Measurements from ENCODE around the gene CDC42SE2. TPM values are rescaled to one million over a fixed set of nuclear protein-coding genes. Genes with fewer than 3 reads are reported as not detected.
"Not testable (repeated sequence)": the region's sequence is repeated elsewhere in the genome, so short reads cannot be mapped to it uniquely, and the experiment has no call there.

Gene CDC42SE2
- total and polyA plus RNA-seq, 2 donors from 2014 or later: 24.8 to 90.7 TPM

DNA sequence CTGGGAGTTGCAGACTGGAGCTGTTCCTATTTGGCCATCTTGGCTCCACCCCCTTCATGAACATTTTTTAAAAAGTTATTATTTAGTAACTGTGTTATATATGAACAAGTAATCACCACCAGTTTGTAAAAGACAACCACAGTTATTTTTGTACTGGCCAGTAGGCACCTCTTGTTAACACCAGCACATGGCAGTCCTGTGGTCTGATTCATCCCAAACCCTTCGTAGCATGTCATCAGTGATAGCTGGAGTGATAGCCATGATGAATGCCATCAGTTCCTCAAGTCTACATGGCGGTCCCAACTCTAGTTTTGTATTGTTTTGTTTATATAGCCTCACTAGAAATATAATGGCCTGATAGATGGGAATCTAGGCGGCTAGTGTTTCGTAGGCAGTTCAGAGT lies 74.2 kb downstream of the CDC42SE2 start:
- Histone ChIP-seq H3K4me1 (ENCODE audit: control insufficient read depth in 2 of 3, insufficient read depth in 2 of 3, low read depth in 1 of 3, low read length in 3 of 3) (no peaks in the 10 kb centered on the region), H3K9me3 (ENCODE audit: control insufficient read depth in 2 of 3, insufficient read depth in 1 of 3, low read length in 3 of 3) (no peaks in the 10 kb centered on the region)
- FAIRE-seq: no peak

DNA sequence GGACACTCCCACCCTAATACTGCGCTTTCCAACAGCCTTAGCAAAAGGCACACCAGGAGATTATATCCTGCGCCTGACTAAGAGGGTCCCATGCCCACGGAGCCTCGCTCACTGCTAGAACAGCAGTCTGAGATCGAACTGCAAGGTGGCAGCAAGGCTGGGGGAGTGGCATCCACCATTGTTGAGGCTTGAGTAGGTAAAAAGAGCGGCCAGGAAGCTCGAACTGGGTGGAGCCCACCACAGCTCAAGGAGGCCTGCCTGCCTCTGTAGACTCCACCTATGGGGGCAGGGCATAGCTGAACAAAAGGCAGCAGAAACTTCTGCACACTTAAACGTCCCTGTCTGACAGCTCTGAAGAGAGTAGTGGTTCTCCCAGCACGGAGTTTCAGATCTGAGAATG lies 80.4 kb downstream of the CDC42SE2 start:
- H3K9me3 ChIP-seq (ENCODE audit: control insufficient read depth in 2 of 3, insufficient read depth in 1 of 3, low read length in 3 of 3); DNase-seq; H3K4me3 ChIP-seq (ENCODE audit: low read length in 3 of 3); H3K27me3 ChIP-seq (ENCODE audit: control insufficient read depth, insufficient read depth, low read length); intact Hi-C loops (cut with DNase I); H3K36me3 ChIP-seq (ENCODE audit: control insufficient read depth in 2 of 3, insufficient read depth in 3 of 3, low read length in 3 of 3); H3K4me1 ChIP-seq (ENCODE audit: control insufficient read depth in 2 of 3, insufficient read depth in 2 of 3, low read depth in 1 of 3, low read length in 3 of 3); FAIRE-seq; H3K27ac ChIP-seq (ENCODE audit: low read depth in 2 of 2, low read length in 2 of 2); H3K9ac ChIP-seq (ENCODE audit: low read length in 3 of 3): not testable (repeated sequence)

More for the DNA sequence above, 74.2 kb downstream of the CDC42SE2 start:
- DNase-seq: no peak
- Histone ChIP-seq H3K9ac (ENCODE audit: low read length in 3 of 3) (no peak overlapping the region), H3K4me3 (ENCODE audit: low read length in 3 of 3) (no peak overlapping the region), H3K27ac (ENCODE audit: low read depth in 2 of 2, low read length in 2 of 2) (no peak overlapping the region), H3K27me3 (ENCODE audit: control insufficient read depth, insufficient read depth, low read length) (no peaks in the 10 kb centered on the region), H3K36me3 (ENCODE audit: control insufficient read depth in 2 of 3, insufficient read depth in 3 of 3, low read length in 3 of 3) (no peaks in the 10 kb centered on the region)
- intact Hi-C loops (cut with DNase I): no loop called here
- TF ChIP-seq, protein P1, sequence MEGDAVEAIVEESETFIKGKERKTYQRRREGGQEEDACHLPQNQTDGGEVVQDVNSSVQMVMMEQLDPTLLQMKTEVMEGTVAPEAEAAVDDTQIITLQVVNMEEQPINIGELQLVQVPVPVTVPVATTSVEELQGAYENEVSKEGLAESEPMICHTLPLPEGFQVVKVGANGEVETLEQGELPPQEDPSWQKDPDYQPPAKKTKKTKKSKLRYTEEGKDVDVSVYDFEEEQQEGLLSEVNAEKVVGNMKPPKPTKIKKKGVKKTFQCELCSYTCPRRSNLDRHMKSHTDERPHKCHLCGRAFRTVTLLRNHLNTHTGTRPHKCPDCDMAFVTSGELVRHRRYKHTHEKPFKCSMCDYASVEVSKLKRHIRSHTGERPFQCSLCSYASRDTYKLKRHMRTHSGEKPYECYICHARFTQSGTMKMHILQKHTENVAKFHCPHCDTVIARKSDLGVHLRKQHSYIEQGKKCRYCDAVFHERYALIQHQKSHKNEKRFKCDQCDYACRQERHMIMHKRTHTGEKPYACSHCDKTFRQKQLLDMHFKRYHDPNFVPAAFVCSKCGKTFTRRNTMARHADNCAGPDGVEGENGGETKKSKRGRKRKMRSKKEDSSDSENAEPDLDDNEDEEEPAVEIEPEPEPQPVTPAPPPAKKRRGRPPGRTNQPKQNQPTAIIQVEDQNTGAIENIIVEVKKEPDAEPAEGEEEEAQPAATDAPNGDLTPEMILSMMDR (IDR thresholded peaks at IDR 0.05; ENCODE audit: borderline replicate concordance, extremely low read depth, insufficient read depth): no peak

DNA sequence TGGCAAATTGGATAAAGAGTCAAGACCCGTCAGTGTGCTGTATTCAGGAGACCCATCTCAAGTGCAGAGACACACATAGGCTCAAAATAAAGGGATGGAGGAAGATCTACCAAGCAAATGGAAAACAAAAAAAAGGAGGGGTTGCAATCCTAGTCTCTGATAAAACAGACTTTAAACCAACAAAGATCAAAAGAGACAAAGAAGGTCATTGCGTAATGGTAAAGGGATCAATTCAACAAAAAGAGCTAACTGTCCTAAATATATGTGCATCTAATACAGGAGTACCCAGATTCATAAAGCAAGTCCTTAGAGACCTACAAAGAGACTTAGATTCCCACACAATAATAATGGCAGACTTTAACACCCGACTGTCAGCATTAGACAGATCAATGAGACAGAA lies 82.4 kb downstream of the CDC42SE2 start:
- FAIRE-seq; intact Hi-C loops (cut with DNase I): not testable (repeated sequence)

DNA sequence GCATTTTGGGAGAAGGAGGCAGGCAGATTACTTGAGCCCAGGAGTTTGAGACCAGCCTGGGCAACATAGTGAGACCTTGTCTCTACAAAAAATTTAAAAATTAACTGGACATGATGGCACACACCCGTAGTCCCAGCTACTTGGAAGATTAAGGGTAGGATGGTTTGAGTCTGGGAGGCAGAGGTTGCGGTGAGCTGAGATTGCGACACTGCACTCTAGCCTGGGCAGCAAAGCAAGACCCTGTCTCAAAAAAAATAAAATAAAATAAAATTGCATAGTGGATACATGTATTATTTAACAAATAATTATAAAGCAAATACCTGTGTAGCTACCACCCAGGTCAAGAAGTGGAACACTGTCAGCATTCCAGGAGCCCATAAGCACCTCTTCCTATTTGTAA lies 90.1 kb downstream of the CDC42SE2 start:
- TF ChIP-seq, protein P1 (IDR thresholded peaks at IDR 0.05; ENCODE audit: borderline replicate concordance, extremely low read depth, insufficient read depth): no peak
- DNase-seq (no peak), FAIRE-seq (no peak)
- Histone ChIP-seq H3K9me3 (ENCODE audit: control insufficient read depth in 2 of 3, insufficient read depth in 1 of 3, low read length in 3 of 3) (no peaks in the 10 kb centered on the region), H3K4me3 (ENCODE audit: low read length in 3 of 3) (no peak overlapping the region), H3K4me1 (ENCODE audit: control insufficient read depth in 2 of 3, insufficient read depth in 2 of 3, low read depth in 1 of 3, low read length in 3 of 3) (peaks cover 0 to 5% (median 5%) of the 10 kb centered on the region in 3 donors), H3K9ac (ENCODE audit: low read length in 3 of 3) (no peak overlapping the region), H3K36me3 (ENCODE audit: control insufficient read depth in 2 of 3, insufficient read depth in 3 of 3, low read length in 3 of 3) (no peaks in the 10 kb centered on the region), H3K27ac (ENCODE audit: low read depth in 2 of 2, low read length in 2 of 2) (no peak overlapping the region), H3K27me3 (ENCODE audit: control insufficient read depth, insufficient read depth, low read length) (no peaks in the 10 kb centered on the region)
- intact Hi-C loops (cut with DNase I): no loop called here

More for the DNA sequence above, 82.4 kb downstream of the CDC42SE2 start:
- not testable (repeated sequence) for H3K36me3 ChIP-seq (ENCODE audit: control insufficient read depth in 2 of 3, insufficient read depth in 3 of 3, low read length in 3 of 3); H3K4me1 ChIP-seq (ENCODE audit: control insufficient read depth in 2 of 3, insufficient read depth in 2 of 3, low read depth in 1 of 3, low read length in 3 of 3); H3K9ac ChIP-seq (ENCODE audit: low read length in 3 of 3); H3K27ac ChIP-seq (ENCODE audit: low read depth in 2 of 2, low read length in 2 of 2); H3K9me3 ChIP-seq (ENCODE audit: control insufficient read depth in 2 of 3, insufficient read depth in 1 of 3, low read length in 3 of 3); H3K4me3 ChIP-seq (ENCODE audit: low read length in 3 of 3); DNase-seq; H3K27me3 ChIP-seq (ENCODE audit: control insufficient read depth, insufficient read depth, low read length)

Data from kidney (tissue), 14 donors.